NT2/D1 (cell line): Measurements from ENCODE around the gene FKRP.

Source experiments
- DNase-seq: peaks from one replicate; pipeline ENCODE4 v3.0.0-alpha.2; 2011; ENCODE audit warnings: low read depth, low spot score
- H3K27me3 ChIP-seq: 2 replicates; pipeline ENCODE4 v1.6.0; 2011; ENCODE audit warnings: mild to moderate bottlenecking; ENCODE audit not compliant: insufficient read length, insufficient read depth
- H3K36me3 ChIP-seq: 2 replicates; pipeline ENCODE4 v1.6.1; 2011; ENCODE audit warnings: mild to moderate bottlenecking, low read length, mixed read lengths; ENCODE audit not compliant: insufficient read depth, insufficient read length
- H3K4me1 ChIP-seq: 2 replicates; pipeline ENCODE4 v1.5.1; 2011; ENCODE audit not compliant: insufficient read depth, insufficient read length
- H3K4me3 ChIP-seq: 2 replicates; pipeline ENCODE4 v1.5.1; 2011; ENCODE audit warnings: low read depth; ENCODE audit not compliant: insufficient read length
- H3K9ac ChIP-seq: 2 replicates; pipeline ENCODE4 v1.6.0; 2011; ENCODE audit warnings: low read depth; ENCODE audit not compliant: insufficient read length
- H3K9me3 ChIP-seq: 2 replicates; pipeline ENCODE4 v1.5.1; 2011; ENCODE audit warnings: mild to moderate bottlenecking, low read length; ENCODE audit not compliant: insufficient read depth
- SUZ12 ChIP-seq: IDR thresholded peaks from 2 replicates; pipeline ENCODE4 v1.6.1; 2011; ENCODE audit not compliant: insufficient read length, insufficient read depth; ENCODE audit errors: extremely low read depth
- YY1 ChIP-seq: IDR thresholded peaks from 2 replicates; pipeline ENCODE4 v1.6.1; 2011; ENCODE audit not compliant: insufficient read length, insufficient read depth
- ZNF274 ChIP-seq: IDR thresholded peaks from 2 replicates; pipeline ENCODE4 v1.6.1; 2011; ENCODE audit warnings: mild to moderate bottlenecking, low read depth, low read length

FKRP gene

GRCh38 chr19:46725859-46726393 is 19.9 kb upstream of the FKRP start:
- TF ChIP-seq SUZ12 (no peak), YY1 (no peak), ZNF274 (no peak)
- peaks cover 96% of the 10 kb centered on the region for H3K36me3 ChIP-seq
- peak overlapping the region; percentile 28 for H3K9ac ChIP-seq
- H3K27me3 ChIP-seq: no peaks in the 10 kb centered on the region
- peaks cover 34% of the 10 kb centered on the region for H3K4me1 ChIP-seq
- no peak overlapping the region for H3K4me3 ChIP-seq
- no peak for DNase-seq
- H3K9me3 ChIP-seq: no peaks in the 10 kb centered on the region

- DNase-seq: no peak
- no peak for TF ChIP-seq ZNF274
- TF ChIP-seq YY1: no peak
- TF ChIP-seq SUZ12: no peak
- Histone ChIP-seq H3K36me3 (peaks cover 95% of the 10 kb centered on the region), H3K4me1 (peaks cover 35% of the 10 kb centered on the region), H3K4me3 (no peak overlapping the region), H3K9me3 (no peaks in the 10 kb centered on the region), H3K27me3 (no peaks in the 10 kb centered on the region), H3K9ac (no peak overlapping the region)
Measured at GRCh38 chr19:46726551-46726950, 19.3 kb upstream of the FKRP start.

GRCh38 chr19:46726971-46727501 is 18.8 kb upstream of the FKRP start:
- H3K36me3 ChIP-seq: peaks cover 95% of the 10 kb centered on the region
- TF ChIP-seq YY1 (no peak), ZNF274 (no peak), SUZ12 (no peak)
- H3K4me1 ChIP-seq: peaks cover 35% of the 10 kb centered on the region
- no peak overlapping the region for H3K9ac ChIP-seq
- H3K9me3 ChIP-seq: no peaks in the 10 kb centered on the region
- no peaks in the 10 kb centered on the region for H3K27me3 ChIP-seq
- H3K4me3 ChIP-seq: no peak overlapping the region
- DNase-seq: no peak

- H3K27me3 ChIP-seq: no peaks in the 10 kb centered on the region
- DNase-seq: no peak
- no peak overlapping the region for H3K4me3 ChIP-seq
- H3K9ac ChIP-seq: peak overlapping the region; percentile 42
- H3K9me3 ChIP-seq: no peaks in the 10 kb centered on the region
- TF ChIP-seq SUZ12: no peak
- TF ChIP-seq YY1: no peak
- TF ChIP-seq ZNF274: no peak
- peaks cover 38% of the 10 kb centered on the region for H3K4me1 ChIP-seq
- H3K36me3 ChIP-seq: peaks cover 95% of the 10 kb centered on the region
Measured at GRCh38 chr19:46727757-46728156, 18.1 kb upstream of the FKRP start.

- no peak for DNase-seq
- Histone ChIP-seq H3K4me1 (peaks cover 37% of the 10 kb centered on the region), H3K9me3 (no peaks in the 10 kb centered on the region), H3K27me3 (no peaks in the 10 kb centered on the region), H3K4me3 (no peak overlapping the region), H3K36me3 (peaks cover 95% of the 10 kb centered on the region), H3K9ac (peak overlapping the region; percentile 42)
- TF ChIP-seq YY1 (no peak), SUZ12 (no peak), ZNF274 (no peak)
Measured at GRCh38 chr19:46728208-46728607, 17.6 kb upstream of the FKRP start.

GRCh38 chr19:46728693-46729339 is 17.0 kb upstream of the FKRP start:
- H3K9ac ChIP-seq: no peak overlapping the region
- no peak for DNase-seq

GRCh38 chr19:46729696-46730095 is 16.2 kb upstream of the FKRP start:
- no peak overlapping the region for H3K9ac ChIP-seq
- no peaks in the 10 kb centered on the region for H3K27me3 ChIP-seq
- no peak for DNase-seq
- TF ChIP-seq SUZ12 (no peak), ZNF274 (no peak), YY1 (no peak)
- H3K36me3 ChIP-seq: peaks cover 91% of the 10 kb centered on the region
- H3K4me1 ChIP-seq: peaks cover 40% of the 10 kb centered on the region
- no peaks in the 10 kb centered on the region for H3K9me3 ChIP-seq
- H3K4me3 ChIP-seq: no peak overlapping the region

More at GRCh38 chr19:46728693-46729339, 17.0 kb upstream of the FKRP start:
- Histone ChIP-seq H3K4me1 (peaks cover 40% of the 10 kb centered on the region), H3K9me3 (no peaks in the 10 kb centered on the region), H3K27me3 (no peaks in the 10 kb centered on the region), H3K4me3 (no peak overlapping the region), H3K36me3 (peaks cover 95% of the 10 kb centered on the region)
- TF ChIP-seq ZNF274 (no peak), YY1 (no peak)

GRCh38 chr19:46730187-46730586 is 15.7 kb upstream of the FKRP start:
- no peak for DNase-seq
- Histone ChIP-seq H3K36me3 (peaks cover 88% of the 10 kb centered on the region), H3K4me1 (peaks cover 40% of the 10 kb centered on the region), H3K9me3 (no peaks in the 10 kb centered on the region), H3K27me3 (no peaks in the 10 kb centered on the region), H3K4me3 (no peak overlapping the region), H3K9ac (no peak overlapping the region)
- TF ChIP-seq ZNF274: no peak
- TF ChIP-seq SUZ12: no peak
- TF ChIP-seq YY1: no peak
